Stimulated activated CD4-positive, alpha-beta T cell treated with anti-CD3 and anti-CD28 coated beads, Interleukin-2, amount 100 ng/mL, for 4 hours (primary cell): ENCODE measurements around the gene COL25A1.

Source experiments
- DNase-seq: peaks from one replicate; pipeline ENCODE4 v3.0.0-alpha.2; 2020; ENCODE audit warnings: low read depth

The COL25A1 gene

GRCh38 chr4:108861334-108861733, 441.1 kb downstream of the COL25A1 start:
- no peak for DNase-seq

- no peak for DNase-seq
These were observed 447.7 kb downstream of the COL25A1 start for GRCh38 chr4:108854786-108855185.

GRCh38 chr4:108852691-108853090, 449.8 kb downstream of the COL25A1 start:
- no peak for DNase-seq

GRCh38 chr4:108851366-108851765, 451.1 kb downstream of the COL25A1 start:
- no peak for DNase-seq

GRCh38 chr4:108850219-108850649, 452.2 kb downstream of the COL25A1 start:
- no peak for DNase-seq

GRCh38 chr4:108849611-108850168, 452.8 kb downstream of the COL25A1 start:
- DNase-seq: no peak

GRCh38 chr4:108846568-108846967, 455.9 kb downstream of the COL25A1 start:
- no peak for DNase-seq

- DNase-seq: no peak
These were observed 462.0 kb downstream of the COL25A1 start for GRCh38 chr4:108840426-108840975.

GRCh38 chr4:108839333-108839732, 463.1 kb downstream of the COL25A1 start:
- DNase-seq: no peak

- no peak for DNase-seq
These were observed 464.0 kb downstream of the COL25A1 start for GRCh38 chr4:108838451-108838850.

GRCh38 chr4:108834835-108835384, 467.5 kb downstream of the COL25A1 start:
- no peak for DNase-seq

GRCh38 chr4:108834166-108834834, 468.2 kb downstream of the COL25A1 start:
- no peak for DNase-seq

- DNase-seq: no peak
These were observed 469.4 kb downstream of the COL25A1 start for GRCh38 chr4:108833046-108833445.

GRCh38 chr4:108831886-108832285, 470.6 kb downstream of the COL25A1 start:
- DNase-seq: no peak

GRCh38 chr4:108831291-108831690, 471.2 kb downstream of the COL25A1 start:
- DNase-seq: no peak

GRCh38 chr4:108830509-108831244, 471.8 kb downstream of the COL25A1 start:
- DNase-seq: no peak

- DNase-seq: no peak
These were observed 472.4 kb downstream of the COL25A1 start for GRCh38 chr4:108829966-108830492.

GRCh38 chr4:108828620-108829019, 473.8 kb downstream of the COL25A1 start:
- no peak for DNase-seq

- no peak for DNase-seq
These were observed 476.7 kb downstream of the COL25A1 start for GRCh38 chr4:108825737-108826136.

- no peak for DNase-seq
These were observed 481.0 kb downstream of the COL25A1 start for GRCh38 chr4:108821351-108821930.

GRCh38 chr4:108820492-108821350, 481.7 kb downstream of the COL25A1 start:
- DNase-seq: no peak
